A673 (cell line): ENCODE data around the gene RASAL2. TPM values are rescaled to one million over a fixed set of nuclear protein-coding genes. Genes with fewer than 3 reads are reported as not detected.

ENCODE experiments used
- BruUV-seq: library from RNA; stranded (reverse); fragments of 400-500 nt; replicated peaks from 2 replicates; lab custom pipeline; 2021; lab: Mats Ljungman, UMichigan
- CTCF ChIA-PET: fragments of 300-600 bp; sonication (Branson Sonifier 250); formaldehyde crosslinking; loops from one replicate; lab custom pipeline; 2022; ENCODE audit warnings: antibody characterized with exemption; lab: Charles Lee
- POLR2A ChIA-PET: fragments of 300-600 bp; sonication (Branson Sonifier 250); formaldehyde crosslinking; loops from one replicate; lab custom pipeline; 2022; ENCODE audit warnings: antibody characterized with exemption; ENCODE audit not compliant: low non-redundant PET; lab: Charles Lee
- DNase-seq: peaks from one replicate; pipeline ENCODE4 v3.0.0-alpha.2; 2015; ENCODE audit warnings: low spot score
- H3K27ac ChIP-seq: fragments of 200-600 bp; sonication (generic); 2 replicates; pipeline ENCODE4 v1.5.1; 2016; ENCODE audit warnings: mixed run types, low read depth, mild to moderate bottlenecking, mixed read lengths, antibody characterized with exemption, low read length; ENCODE audit not compliant: poor library complexity, severe bottlenecking
- H3K27me3 ChIP-seq: fragments of 200-600 bp; sonication (generic); replicated peaks from 2 replicates; pipeline ENCODE4 v1.6.1; 2017; ENCODE audit warnings: mixed run types, low read depth, mild to moderate bottlenecking, mixed read lengths, antibody characterized with exemption, low read length; ENCODE audit not compliant: insufficient read depth, poor library complexity
- H3K36me3 ChIP-seq: fragments of 200-600 bp; sonication (generic); 2 replicates; pipeline ENCODE4 v1.6.1; 2016; ENCODE audit warnings: mixed run types, mild to moderate bottlenecking, mixed read lengths, antibody characterized with exemption, low read length; ENCODE audit not compliant: insufficient read depth, poor library complexity, severe bottlenecking
- H3K4me1 ChIP-seq: fragments of 200-600 bp; sonication (generic); 2 replicates; pipeline ENCODE4 v1.6.1; 2017; ENCODE audit warnings: mixed run types, mild to moderate bottlenecking, mixed read lengths, antibody characterized with exemption, low read length; ENCODE audit not compliant: insufficient read depth, poor library complexity, severe bottlenecking
- H3K4me3 ChIP-seq: fragments of 200-600 bp; sonication (generic); 2 replicates; pipeline ENCODE4 v1.5.1; 2016; ENCODE audit warnings: low read depth, mixed run types, mild to moderate bottlenecking, mixed read lengths, low read length; ENCODE audit not compliant: poor library complexity, severe bottlenecking
- H3K9me3 ChIP-seq: fragments of 200-600 bp; sonication (generic); 2 replicates; pipeline ENCODE4 v1.6.1; 2016; ENCODE audit warnings: mixed run types, low read depth, mild to moderate bottlenecking, mixed read lengths, antibody characterized with exemption, low read length; ENCODE audit not compliant: poor library complexity, severe bottlenecking
- EZH2 ChIP-seq: fragments of 200-600 bp; sonication (generic); IDR thresholded peaks from 2 replicates; pipeline ENCODE4 v1.6.1; 2017; ENCODE audit warnings: borderline replicate concordance, low read depth, mild to moderate bottlenecking, mixed read lengths, antibody characterized with exemption, low read length; ENCODE audit not compliant: poor library complexity, severe bottlenecking
- intact Hi-C: fragments of 100-400 bp; cut with micrococcal nuclease; formaldehyde crosslinking; loops from one replicate; pipeline ENCODE4 v1.10.0; 2022; ENCODE audit not compliant: unreplicated experiment
- total RNA-seq: library from RNA; stranded (reverse); gene quantifications from 2 replicates; pipeline ENCODE4 v1.2.3, GENCODE V29; 2021
- TF ChIP-seq, protein P1 (sequence below): fragments of 300-800, 200-600 bp; sonication (generic); conservative IDR thresholded peaks from 2 replicates; pipeline ENCODE4 v1.5.1; 2017; ENCODE audit warnings: low read depth, mild to moderate bottlenecking, antibody characterized with exemption, low read length, moderate library complexity, mixed read lengths

RASAL2 gene
- total RNA-seq, 1 experiment from 2014 or later: 8.3 TPM

DNA sequence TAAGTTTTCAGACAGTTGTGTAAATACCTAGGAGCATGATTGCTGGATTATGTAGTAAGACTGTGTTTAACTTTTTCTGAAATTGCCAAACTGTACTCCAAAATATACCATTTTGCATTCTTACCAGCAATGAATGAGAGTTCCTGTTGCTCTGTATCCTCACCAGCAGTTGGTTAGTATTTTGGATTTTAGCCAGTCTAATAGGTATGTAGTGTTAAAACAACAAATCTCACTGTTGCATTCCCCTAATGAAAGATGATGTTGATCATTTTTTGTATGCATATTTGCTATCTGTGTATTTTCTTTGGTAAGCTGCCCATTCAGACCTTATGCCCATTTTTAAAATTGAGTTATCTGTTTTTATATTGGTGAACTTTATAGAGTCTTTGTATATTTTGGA, 89.9 kb downstream of the RASAL2 start:
- H3K9me3 ChIP-seq: no peaks in the 10 kb centered on the region
- intact Hi-C loops: no loop called here
- H3K27ac ChIP-seq: no peak overlapping the region
- TF ChIP-seq, protein P1, sequence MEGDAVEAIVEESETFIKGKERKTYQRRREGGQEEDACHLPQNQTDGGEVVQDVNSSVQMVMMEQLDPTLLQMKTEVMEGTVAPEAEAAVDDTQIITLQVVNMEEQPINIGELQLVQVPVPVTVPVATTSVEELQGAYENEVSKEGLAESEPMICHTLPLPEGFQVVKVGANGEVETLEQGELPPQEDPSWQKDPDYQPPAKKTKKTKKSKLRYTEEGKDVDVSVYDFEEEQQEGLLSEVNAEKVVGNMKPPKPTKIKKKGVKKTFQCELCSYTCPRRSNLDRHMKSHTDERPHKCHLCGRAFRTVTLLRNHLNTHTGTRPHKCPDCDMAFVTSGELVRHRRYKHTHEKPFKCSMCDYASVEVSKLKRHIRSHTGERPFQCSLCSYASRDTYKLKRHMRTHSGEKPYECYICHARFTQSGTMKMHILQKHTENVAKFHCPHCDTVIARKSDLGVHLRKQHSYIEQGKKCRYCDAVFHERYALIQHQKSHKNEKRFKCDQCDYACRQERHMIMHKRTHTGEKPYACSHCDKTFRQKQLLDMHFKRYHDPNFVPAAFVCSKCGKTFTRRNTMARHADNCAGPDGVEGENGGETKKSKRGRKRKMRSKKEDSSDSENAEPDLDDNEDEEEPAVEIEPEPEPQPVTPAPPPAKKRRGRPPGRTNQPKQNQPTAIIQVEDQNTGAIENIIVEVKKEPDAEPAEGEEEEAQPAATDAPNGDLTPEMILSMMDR: no peak
- H3K4me3 ChIP-seq: no peak overlapping the region
- no TSS peak for BruUV-seq
- POLR2A ChIA-PET: no interaction called here
- H3K27me3 ChIP-seq: no peaks in the 10 kb centered on the region
- H3K36me3 ChIP-seq: no peaks in the 10 kb centered on the region
- H3K4me1 ChIP-seq: no peaks in the 10 kb centered on the region
- no peak for DNase-seq
- CTCF ChIA-PET: no interaction called here

DNA sequence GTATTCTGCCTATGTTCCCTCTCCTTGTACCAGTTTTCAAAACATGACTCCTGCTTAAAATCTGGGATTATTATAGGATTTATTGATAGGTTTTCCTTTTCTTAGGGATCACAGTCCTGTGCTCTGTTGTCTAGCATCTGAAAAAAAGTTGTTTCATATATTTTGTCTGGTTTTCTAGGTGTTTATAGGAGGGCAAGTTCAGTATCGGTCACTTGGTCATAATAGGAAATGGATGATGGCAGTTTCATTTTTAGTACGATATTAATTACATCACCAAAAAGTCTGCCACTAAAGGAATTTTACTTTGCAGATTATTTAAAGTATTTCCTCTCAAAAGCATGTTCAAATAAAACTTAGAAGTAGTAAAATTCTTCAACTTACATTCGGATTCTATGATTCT, 94.4 kb downstream of the RASAL2 start:
- no TSS peak for BruUV-seq

DNA sequence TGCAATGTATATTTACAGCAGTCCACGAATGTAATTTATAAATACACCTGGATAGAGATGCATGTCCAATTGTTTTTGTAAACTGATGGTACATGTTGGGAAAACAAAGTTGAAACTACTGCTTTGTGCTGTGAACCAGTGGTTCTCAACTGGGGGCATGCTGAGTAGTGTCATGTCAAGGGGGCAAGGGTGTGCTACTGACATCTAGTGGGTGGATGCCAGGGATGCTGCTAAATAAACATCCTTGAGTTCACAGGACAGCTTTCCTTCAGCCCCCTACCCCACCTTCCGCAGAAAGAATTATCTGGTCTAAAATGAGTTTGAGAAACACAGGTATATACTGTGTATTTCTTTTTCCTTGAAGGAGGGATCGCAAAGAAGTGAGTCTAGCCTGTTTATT, 95.9 kb downstream of the RASAL2 start:
- POLR2A ChIA-PET: no interaction called here
- TF ChIP-seq EZH2: no peak
- TF ChIP-seq, protein P1: peak; percentile 74
- Histone ChIP-seq H3K27me3 (no peaks in the 10 kb centered on the region), H3K9me3 (no peaks in the 10 kb centered on the region), H3K4me3 (no peak overlapping the region), H3K27ac (no peak overlapping the region), H3K4me1 (no peaks in the 10 kb centered on the region), H3K36me3 (no peaks in the 10 kb centered on the region)
- no TSS peak for BruUV-seq
- CTCF ChIA-PET: interaction anchor here (1.6 kb wide), 1 partner anchor 158 kb away, joined by 8 read pairs; no protein-coding TSS in a partner anchor
- intact Hi-C loops: loop anchor here (2.0 kb wide), 2 partner anchors 159 to 241 kb away; no protein-coding TSS in a partner anchor
- DNase-seq: peak; percentile 78

More for the DNA sequence above, 94.4 kb downstream of the RASAL2 start:
- intact Hi-C loops: loop anchor here (2.0 kb wide), 2 partner anchors 158 to 240 kb away; no protein-coding TSS in a partner anchor
- DNase-seq: no peak
- ChIA-PET POLR2A (no interaction called here), CTCF (no interaction called here)
- H3K27ac ChIP-seq: no peak overlapping the region
- H3K4me3 ChIP-seq: no peak overlapping the region
- TF ChIP-seq, protein P1: no peak
- TF ChIP-seq EZH2: no peak
- H3K4me1 ChIP-seq: no peaks in the 10 kb centered on the region
- H3K9me3 ChIP-seq: no peaks in the 10 kb centered on the region
- H3K27me3 ChIP-seq: no peaks in the 10 kb centered on the region
- H3K36me3 ChIP-seq: no peaks in the 10 kb centered on the region
